DOHH2 (cell line): Measurements from ENCODE around the gene ETS1.

ENCODE experiments used
- H3F3A ChIP-seq: fragments of 200-600 bp; sonication (generic), shearing (Covaris generic); 2 replicates; pipeline ENCODE4 v1.6.0; 2016; ENCODE audit warnings: antibody characterized with exemption, mild to moderate bottlenecking; ENCODE audit not compliant: control insufficient read depth, insufficient read depth
- H3K27ac ChIP-seq: fragments of 200-600 bp; sonication (generic); 2 replicates; pipeline ENCODE4 v1.5.1; 2014; ENCODE audit warnings: low read depth, mild to moderate bottlenecking, low read length, moderate library complexity
- H3K27me3 ChIP-seq: fragments of 200-600 bp; sonication (generic); 2 replicates; pipeline ENCODE4 v1.6.1; 2014; ENCODE audit warnings: mild to moderate bottlenecking, low read length, mixed read lengths; ENCODE audit not compliant: control insufficient read depth
- H3K36me3 ChIP-seq: fragments of 200-600 bp; sonication (generic); 2 replicates; pipeline ENCODE4 v1.6.1; 2014; ENCODE audit warnings: mild to moderate bottlenecking, low read length, moderate library complexity, mixed read lengths; ENCODE audit not compliant: control insufficient read depth
- H3K4me1 ChIP-seq: fragments of 200-600 bp; sonication (generic); 2 replicates; pipeline ENCODE4 v1.6.1; 2014; ENCODE audit warnings: mild to moderate bottlenecking, low read length, mixed read lengths; ENCODE audit not compliant: control insufficient read depth
- H3K4me2 ChIP-seq: fragments of 200-600 bp; sonication (generic); 2 replicates; pipeline ENCODE4 v1.6.0; 2014; ENCODE audit warnings: mild to moderate bottlenecking, low read length, moderate library complexity
- H3K4me3 ChIP-seq: fragments of 200-600 bp; sonication (generic); 2 replicates; pipeline ENCODE4 v1.5.1; 2014; ENCODE audit warnings: mild to moderate bottlenecking, low read length, mixed read lengths
- H3K79me2 ChIP-seq: fragments of 200-600 bp; sonication (generic); 2 replicates; pipeline ENCODE4 v1.6.1; 2014; ENCODE audit warnings: mild to moderate bottlenecking, low read length, mixed read lengths; ENCODE audit not compliant: control insufficient read depth
- H3K9me2 ChIP-seq: fragments of 200-600 bp; sonication (generic); replicated peaks from 2 replicates; pipeline ENCODE4 v1.6.1; 2014; ENCODE audit warnings: mild to moderate bottlenecking, low read length, mixed read lengths; ENCODE audit not compliant: control insufficient read depth
- H3K9me3 ChIP-seq: fragments of 200-600 bp; sonication (generic); 2 replicates; pipeline ENCODE4 v1.6.1; 2014; ENCODE audit warnings: antibody characterized with exemption, low read length, mixed read lengths; ENCODE audit not compliant: control insufficient read depth, insufficient read depth
- H4K20me1 ChIP-seq: fragments of 200-600 bp; sonication (generic); 2 replicates; pipeline ENCODE4 v1.6.0; 2014; ENCODE audit warnings: low read depth, mild to moderate bottlenecking, antibody characterized with exemption, low read length, moderate library complexity; ENCODE audit not compliant: control insufficient read depth, insufficient read depth
- EZH2phosphoT487 ChIP-seq: fragments of 200-600 bp; sonication (generic); IDR thresholded peaks from 2 replicates; pipeline ENCODE4 v1.6.1; 2017; ENCODE audit warnings: borderline replicate concordance, mild to moderate bottlenecking, antibody characterized with exemption, low read length, moderate library complexity, mixed read lengths
- TF ChIP-seq, protein P1 (sequence below): fragments of 200-600 bp; sonication (generic); IDR thresholded peaks from one replicate; pipeline ENCODE4 v1.5.1; 2014; ENCODE audit warnings: antibody characterized with exemption, mild to moderate bottlenecking, low read depth, low read length; ENCODE audit not compliant: poor library complexity, severe bottlenecking

ETS1 gene

DNA sequence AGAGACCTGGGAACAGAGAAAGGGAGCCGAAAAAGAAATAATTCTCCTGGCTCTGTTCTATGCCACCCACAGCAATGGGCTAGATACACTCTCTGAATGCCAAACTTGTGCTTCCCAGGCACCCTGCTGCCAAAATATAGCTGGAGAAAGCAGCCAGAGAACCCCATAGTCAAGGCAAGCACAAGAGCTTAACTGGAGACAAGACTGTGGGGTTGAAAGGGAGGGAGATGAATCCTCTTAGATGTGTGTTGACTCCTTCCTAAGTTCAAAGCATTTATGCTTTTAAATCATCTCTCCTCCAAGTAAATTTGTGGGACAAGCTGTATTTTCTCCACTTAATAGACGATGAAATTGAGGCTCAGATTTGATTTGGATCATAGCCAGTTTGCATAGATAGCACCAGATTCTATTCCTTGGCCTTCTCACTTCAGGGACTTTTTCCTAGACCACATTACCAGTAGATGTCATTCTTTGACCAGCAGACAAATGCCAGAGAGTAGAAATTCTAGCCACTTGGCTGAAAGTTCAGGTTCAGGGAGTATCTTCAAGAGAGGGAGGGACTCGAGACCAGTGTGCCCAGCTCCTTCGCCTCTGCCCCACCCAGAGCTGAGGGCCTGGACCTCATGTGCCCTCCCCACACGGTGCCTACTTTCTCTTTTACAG, 16.5 kb upstream of the ETS1 start:
- peaks cover 88% of the 10 kb centered on the region for H3K4me1 ChIP-seq
- H3K27me3 ChIP-seq, result no peaks in the 10 kb centered on the region
- H3K4me3 ChIP-seq, result no peak overlapping the region
- H3K9me2 ChIP-seq, result no peaks in the 10 kb centered on the region
- H3K36me3 ChIP-seq, result no peaks in the 10 kb centered on the region
- peak overlapping the region; percentile 25 for H3K27ac ChIP-seq
- TF ChIP-seq EZH2phosphoT487, result no peak
- TF ChIP-seq, protein P1, sequence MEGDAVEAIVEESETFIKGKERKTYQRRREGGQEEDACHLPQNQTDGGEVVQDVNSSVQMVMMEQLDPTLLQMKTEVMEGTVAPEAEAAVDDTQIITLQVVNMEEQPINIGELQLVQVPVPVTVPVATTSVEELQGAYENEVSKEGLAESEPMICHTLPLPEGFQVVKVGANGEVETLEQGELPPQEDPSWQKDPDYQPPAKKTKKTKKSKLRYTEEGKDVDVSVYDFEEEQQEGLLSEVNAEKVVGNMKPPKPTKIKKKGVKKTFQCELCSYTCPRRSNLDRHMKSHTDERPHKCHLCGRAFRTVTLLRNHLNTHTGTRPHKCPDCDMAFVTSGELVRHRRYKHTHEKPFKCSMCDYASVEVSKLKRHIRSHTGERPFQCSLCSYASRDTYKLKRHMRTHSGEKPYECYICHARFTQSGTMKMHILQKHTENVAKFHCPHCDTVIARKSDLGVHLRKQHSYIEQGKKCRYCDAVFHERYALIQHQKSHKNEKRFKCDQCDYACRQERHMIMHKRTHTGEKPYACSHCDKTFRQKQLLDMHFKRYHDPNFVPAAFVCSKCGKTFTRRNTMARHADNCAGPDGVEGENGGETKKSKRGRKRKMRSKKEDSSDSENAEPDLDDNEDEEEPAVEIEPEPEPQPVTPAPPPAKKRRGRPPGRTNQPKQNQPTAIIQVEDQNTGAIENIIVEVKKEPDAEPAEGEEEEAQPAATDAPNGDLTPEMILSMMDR, result no peak
- H3K4me2 ChIP-seq, result peak overlapping the region; percentile 54
- no peaks in the 10 kb centered on the region for H4K20me1 ChIP-seq
- no peaks in the 10 kb centered on the region for H3K79me2 ChIP-seq
- peaks cover 5% of the 10 kb centered on the region for H3F3A ChIP-seq
- H3K9me3 ChIP-seq, result no peaks in the 10 kb centered on the region

DNA sequence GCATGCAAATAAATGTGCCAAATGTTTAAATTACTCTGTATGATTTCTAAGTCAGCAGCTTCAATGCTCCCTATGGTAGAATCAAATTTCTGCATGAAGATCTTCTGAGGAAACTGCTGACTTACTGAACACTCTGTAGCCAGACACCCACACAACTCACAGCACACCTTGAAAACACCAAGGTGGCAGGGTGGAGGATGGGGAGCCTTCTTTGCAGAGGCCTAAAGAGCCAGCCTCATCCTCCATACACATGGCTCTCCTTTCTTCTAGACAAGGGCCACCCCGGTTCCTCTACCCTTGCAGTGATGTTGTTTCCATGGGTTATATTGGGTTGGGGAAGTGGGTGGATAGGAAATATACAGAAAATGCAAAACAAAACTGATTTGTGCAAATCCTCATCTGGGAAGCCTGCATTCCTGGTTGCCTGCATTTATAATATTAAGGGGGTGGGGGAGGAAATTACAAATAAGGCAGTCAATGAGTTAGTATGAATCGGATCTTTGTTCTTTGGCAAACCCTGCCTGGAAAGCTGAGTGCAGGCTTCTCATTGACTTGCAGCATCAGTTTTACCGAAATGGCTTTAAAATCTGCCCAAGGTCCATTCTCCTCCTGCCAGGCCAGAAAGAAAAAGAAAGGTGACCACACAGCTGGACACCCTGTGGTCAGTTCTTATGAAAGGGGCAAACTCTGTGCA, 15.8 kb upstream of the ETS1 start:
- no peaks in the 10 kb centered on the region for H3K9me3 ChIP-seq
- peak overlapping the region; percentile 25 for H3K27ac ChIP-seq
- H3K36me3 ChIP-seq, result no peaks in the 10 kb centered on the region
- H3K4me3 ChIP-seq, result peak overlapping the region; percentile 40
- H3K9me2 ChIP-seq, result no peaks in the 10 kb centered on the region
- H3K4me1 ChIP-seq, result peaks cover 88% of the 10 kb centered on the region
- H3K4me2 ChIP-seq, result peak overlapping the region; percentile 54
- H3F3A ChIP-seq, result 0 out of 2 replicates have a peak, but pooled peaks cover 3% of the 10 kb centered on the region
- H3K79me2 ChIP-seq, result no peaks in the 10 kb centered on the region
- H4K20me1 ChIP-seq, result no peaks in the 10 kb centered on the region
- no peaks in the 10 kb centered on the region for H3K27me3 ChIP-seq
- no peak for TF ChIP-seq EZH2phosphoT487
- TF ChIP-seq, protein P1, result no peak

DNA sequence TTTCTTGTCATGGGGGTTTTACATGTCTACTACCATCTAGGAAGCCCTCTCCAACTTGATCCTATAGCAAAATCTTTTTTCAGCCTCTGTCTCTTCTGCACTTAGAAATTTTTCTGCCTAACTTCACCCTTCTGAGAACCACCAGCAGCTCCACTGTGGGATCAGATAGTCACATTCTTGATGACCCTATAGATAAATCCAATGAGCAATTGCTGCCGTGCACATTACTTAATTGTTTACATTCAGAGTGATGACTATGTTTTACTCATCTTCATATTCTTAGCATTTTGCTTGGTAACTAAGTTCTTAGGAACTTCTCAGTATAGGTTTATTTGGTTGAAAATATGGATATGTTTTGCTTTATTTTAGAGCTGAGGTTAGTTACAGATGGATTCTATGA, 12.4 kb upstream of the ETS1 start:
- Histone ChIP-seq H3K27ac (no peak overlapping the region), H3K36me3 (no peaks in the 10 kb centered on the region), H3K4me2 (no peak overlapping the region), H3K4me1 (peaks cover 81% of the 10 kb centered on the region), H3F3A (0 out of 2 replicates have a peak, but pooled peaks cover 3% of the 10 kb centered on the region), H3K9me2 (no peaks in the 10 kb centered on the region), H3K79me2 (no peaks in the 10 kb centered on the region), H3K27me3 (no peaks in the 10 kb centered on the region), H3K9me3 (no peaks in the 10 kb centered on the region), H4K20me1 (no peaks in the 10 kb centered on the region), H3K4me3 (no peak overlapping the region)
- TF ChIP-seq EZH2phosphoT487, result no peak
- TF ChIP-seq, protein P1, result no peak
